H9 (cell line): ENCODE measurements around the gene PYGB. TPM values are rescaled to one million over a fixed set of nuclear protein-coding genes. Genes with fewer than 3 reads are reported as not detected.

Experiments
- DNase-seq: peaks from one replicate; pipeline ENCODE4 v3.0.0-alpha.2; 2017
- H2AFZ ChIP-seq: one replicate; pipeline ENCODE4 v1.6.1; 2013; ENCODE audit warnings: mild to moderate bottlenecking, low read length, control low read depth, moderate library complexity
- H2AK5ac ChIP-seq: 2 replicates; pipeline ENCODE4 v1.6.1; 2013; ENCODE audit warnings: low read length, control low read depth, mixed read lengths; ENCODE audit not compliant: insufficient read length
- H2BK120ac ChIP-seq: one replicate; pipeline ENCODE4 v1.6.1; 2013; ENCODE audit warnings: low read depth, mild to moderate bottlenecking, low read length, control low read depth, inconsistent platforms; ENCODE audit not compliant: poor library complexity, severe bottlenecking
- H2BK12ac ChIP-seq: 2 replicates; pipeline ENCODE4 v1.6.1; 2013; ENCODE audit warnings: low read length, control low read depth, mixed read lengths, low read depth; ENCODE audit not compliant: insufficient read length
- H2BK15ac ChIP-seq: 2 replicates; pipeline ENCODE4 v1.6.1; 2013; ENCODE audit warnings: low read depth, low read length, control low read depth
- H2BK20ac ChIP-seq: one replicate; pipeline ENCODE4 v1.6.1; 2013; ENCODE audit warnings: low read depth, mild to moderate bottlenecking, low read length, control low read depth, inconsistent platforms; ENCODE audit not compliant: poor library complexity, severe bottlenecking
- H2BK5ac ChIP-seq: 2 replicates; pipeline ENCODE4 v1.6.1; 2013; ENCODE audit warnings: low read length, control low read depth, mixed read lengths; ENCODE audit not compliant: insufficient read length
- H3K14ac ChIP-seq: 2 replicates; pipeline ENCODE4 v1.6.1; 2013; ENCODE audit warnings: low read length, control low read depth; ENCODE audit not compliant: insufficient read depth
- H3K18ac ChIP-seq: 2 replicates; pipeline ENCODE4 v1.6.1; 2013; ENCODE audit warnings: low read depth, mild to moderate bottlenecking, mixed read lengths, low read length, control low read depth; ENCODE audit not compliant: insufficient read length
- H3K23ac ChIP-seq: 2 replicates; pipeline ENCODE4 v1.6.1; 2013; ENCODE audit warnings: low read length, control low read depth, mixed read lengths, low read depth; ENCODE audit not compliant: insufficient read length
- H3K23me2 ChIP-seq: 2 replicates; pipeline ENCODE4 v1.6.1; 2013; ENCODE audit warnings: low read depth, mild to moderate bottlenecking, mixed read lengths, low read length, control low read depth; ENCODE audit not compliant: insufficient read length, poor library complexity, severe bottlenecking
- H3K27ac ChIP-seq: 2 replicates; pipeline ENCODE4 v1.5.1; 2013; ENCODE audit warnings: low read length, control low read depth, mixed read lengths, low read depth; ENCODE audit not compliant: insufficient read length
- H3K27me3 ChIP-seq: 2 replicates; pipeline ENCODE4 v1.6.1; 2013; ENCODE audit warnings: low read length, control low read depth, inconsistent platforms; ENCODE audit not compliant: insufficient read depth
- H3K4ac ChIP-seq: 2 replicates; pipeline ENCODE4 v1.6.1; 2013; ENCODE audit warnings: low read depth, mild to moderate bottlenecking, control low read depth, inconsistent platforms, low read length, moderate library complexity
- H3K4me1 ChIP-seq: 2 replicates; pipeline ENCODE4 v1.6.1; 2013; ENCODE audit warnings: low read length, control low read depth, inconsistent platforms; ENCODE audit not compliant: insufficient read depth
- H3K4me2 ChIP-seq: 2 replicates; pipeline ENCODE4 v1.6.1; 2013; ENCODE audit warnings: low read length, control low read depth, mixed read lengths; ENCODE audit not compliant: insufficient read length, insufficient read depth
- H3K56ac ChIP-seq: 2 replicates; pipeline ENCODE4 v1.6.1; 2013; ENCODE audit warnings: low read depth, mild to moderate bottlenecking, mixed read lengths, low read length, control low read depth; ENCODE audit not compliant: insufficient read length
- H3K79me1 ChIP-seq: 2 replicates; pipeline ENCODE4 v1.6.1; 2013; ENCODE audit warnings: low read depth, mild to moderate bottlenecking, moderate library complexity, low read length, control low read depth, inconsistent platforms; ENCODE audit not compliant: insufficient read depth, poor library complexity, severe bottlenecking
- H3K79me2 ChIP-seq: 2 replicates; pipeline ENCODE4 v1.6.1; 2013; ENCODE audit warnings: low read length, control low read depth, inconsistent platforms; ENCODE audit not compliant: insufficient read depth
- H3K9ac ChIP-seq: 2 replicates; pipeline ENCODE4 v1.6.1; 2013; ENCODE audit warnings: low read length, control low read depth, mixed read lengths; ENCODE audit not compliant: insufficient read length; ENCODE audit errors: extremely low read depth
- H3K9me3 ChIP-seq: one replicate; pipeline ENCODE4 v1.6.1; 2013; ENCODE audit warnings: low read depth, low read length, inconsistent platforms; ENCODE audit not compliant: control insufficient read depth
- H3T11ph ChIP-seq: one replicate; pipeline ENCODE4 v1.6.1; 2013; ENCODE audit warnings: mild to moderate bottlenecking, low read length, control low read depth, inconsistent platforms
- H4K20me1 ChIP-seq: one replicate; pipeline ENCODE4 v1.6.1; 2013; ENCODE audit not compliant: control insufficient read depth, insufficient read length, insufficient read depth
- H4K5ac ChIP-seq: 2 replicates; pipeline ENCODE4 v1.6.1; 2013; ENCODE audit warnings: low read depth, mild to moderate bottlenecking, mixed read lengths, low read length, control low read depth; ENCODE audit not compliant: insufficient read length
- H4K8ac ChIP-seq: replicated peaks from 2 replicates; pipeline ENCODE4 v1.6.1; 2013; ENCODE audit warnings: low read length, control low read depth, mixed read lengths, low read depth; ENCODE audit not compliant: insufficient read length
- H4K91ac ChIP-seq: 2 replicates; pipeline ENCODE4 v1.6.1; 2013; ENCODE audit warnings: low read depth, mild to moderate bottlenecking, moderate library complexity, mixed read lengths, low read length, control low read depth; ENCODE audit not compliant: insufficient read length
- H3K27ac Mint-ChIP-seq, 3 experiments: 2 replicates in 2 of 3; 3 replicates in 1 of 3; pipeline ENCODE4 v1.8.0; 2020 to 2021; ENCODE audit warnings: mixed read lengths in 3 of 3, mild to moderate bottlenecking in 1 of 3, moderate library complexity in 1 of 3
- H3K27me3 Mint-ChIP-seq: 2 replicates; pipeline ENCODE4 v1.8.0; 2021; ENCODE audit warnings: low read depth, mild to moderate bottlenecking, moderate library complexity, mixed read lengths
- H3K36me3 Mint-ChIP-seq, 3 experiments: 2 replicates in 2 of 3; 3 replicates in 1 of 3; pipeline ENCODE4 v1.8.0; 2020 to 2021; ENCODE audit warnings: low read depth in 3 of 3, mixed read lengths in 3 of 3; ENCODE audit not compliant: insufficient read depth in 1 of 3
- H3K4me1 Mint-ChIP-seq, 2 experiments: 2 replicates each; pipeline ENCODE4 v1.8.0; 2020; ENCODE audit warnings: mixed read lengths in 2 of 2
- H3K4me3 Mint-ChIP-seq, 2 experiments: 2 replicates in 1 of 2; 3 replicates in 1 of 2; pipeline ENCODE4 v1.8.0; 2020 to 2021; ENCODE audit warnings: mild to moderate bottlenecking in 2 of 2, mixed read lengths in 2 of 2, moderate library complexity in 1 of 2
- H3K9me3 Mint-ChIP-seq, 2 experiments: 2 replicates in 1 of 2; 3 replicates in 1 of 2; pipeline ENCODE4 v1.8.0; 2020; ENCODE audit warnings: mild to moderate bottlenecking in 2 of 2, mixed read lengths in 2 of 2, moderate library complexity in 1 of 2
- CTCF ChIP-seq: fragments of 200-600 bp; sonication (generic); conservative IDR thresholded peaks from 3 replicates; pipeline ENCODE4 v1.8.0; 2021; ENCODE audit warnings: antibody characterized with exemption, mild to moderate bottlenecking
- WGBS: extraction: QIAGEN DNeasy Blood & Tissue Kit; methylation state at CpG from one replicate; pipeline ENCODE4 v1.1.7; 2013; ENCODE audit warnings: missing lambda C conversion rate, low lambda C conversion rate, mixed read lengths; ENCODE audit not compliant: insufficient read length; ENCODE audit errors: extremely low coverage; 5-methylcytosine and 5-hydroxymethylcytosine counted together
- total RNA-seq: library from RNA; stranded (reverse); gene quantifications from 2 replicates; pipeline ENCODE4 v1.2.1, GENCODE V29; 2021

The PYGB gene
- total RNA-seq, 1 experiment from 2014 or later: 46.9 TPM

- Mint-ChIP-seq H3K4me3 (no peak overlapping the region), H3K9me3 (no peaks in the 10 kb centered on the region), H3K36me3 (peaks cover 19 to 49% (median 24%) of the 10 kb centered on the region in 3 experiments; a peak in 6 of 7 replicates), H3K27ac (peak overlapping the region in 2 of 3 experiments; percentile 70 to 97; a peak in 4 of 7 replicates), H3K27me3 (peaks cover 2% of the 10 kb centered on the region; the same call in 1 of the 2 replicates), H3K4me1 (peaks cover 10 to 12% of the 10 kb centered on the region in 2 experiments)
- Histone ChIP-seq H3T11ph (no peak overlapping the region), H3K4me2 (no peak overlapping the region), H3K9me3 (no peaks in the 10 kb centered on the region), H3K27ac (no peak overlapping the region), H2AK5ac (no peak overlapping the region), H3K9ac (no peak overlapping the region), H3K4me1 (peaks cover 1% of the 10 kb centered on the region), H3K79me1 (peaks cover 4% of the 10 kb centered on the region), H2BK15ac (no peak overlapping the region), H2BK12ac (no peak overlapping the region), H3K23me2 (no peaks in the 10 kb centered on the region), H2BK20ac (no peak overlapping the region), H2BK120ac (no peak overlapping the region), H3K23ac (no peak overlapping the region), H3K56ac (no peak overlapping the region), H4K8ac (no peak overlapping the region), H4K20me1 (no peaks in the 10 kb centered on the region), H2BK5ac (no peak overlapping the region), H3K27me3 (no peaks in the 10 kb centered on the region), H3K79me2 (no peaks in the 10 kb centered on the region), H3K14ac (no peak overlapping the region), H4K91ac (no peak overlapping the region), H3K4ac (no peak overlapping the region), H2AFZ (no peak overlapping the region), H3K18ac (no peak overlapping the region), H4K5ac (no peak overlapping the region)
- no peak for DNase-seq
- no peak for TF ChIP-seq CTCF
- no CpG with 5 or more reads among the region's 11 CpGs for WGBS
Measured at GRCh38 chr20:25319241-25320034, 71.6 kb downstream of the PYGB start.
